Ectodermal cell (in vitro differentiated cells): ENCODE results near the gene URI1.

Experiments
- H3K27ac ChIP-seq: 2 replicates; pipeline ENCODE4 v1.7.0; 2013; ENCODE audit warnings: mild to moderate bottlenecking, low read depth, low read length; ENCODE audit not compliant: insufficient read depth, poor library complexity, severe bottlenecking
- H3K27me3 ChIP-seq: 2 replicates; pipeline ENCODE4 v1.7.0; 2013; ENCODE audit warnings: mild to moderate bottlenecking, low read length; ENCODE audit not compliant: insufficient read depth, control insufficient read depth, poor library complexity, severe bottlenecking
- H3K36me3 ChIP-seq: one replicate; pipeline ENCODE4 v1.7.0; 2013; ENCODE audit warnings: low read length; ENCODE audit not compliant: control insufficient read depth, insufficient read depth
- H3K4me1 ChIP-seq: one replicate; pipeline ENCODE4 v1.7.0; 2013; ENCODE audit warnings: low read length; ENCODE audit not compliant: control insufficient read depth, insufficient read depth
- H3K4me3 ChIP-seq: 2 replicates; pipeline ENCODE4 v1.7.0; 2013; ENCODE audit warnings: low read depth, low read length, control low read depth; ENCODE audit not compliant: insufficient read depth
- H3K9me3 ChIP-seq: 2 replicates; pipeline ENCODE4 v1.7.0; 2013; ENCODE audit warnings: mild to moderate bottlenecking, low read length, moderate library complexity; ENCODE audit not compliant: control insufficient read depth
- WGBS, 2 experiments: methylation state at CpG; one replicate each; pipeline ENCODE4 v1.1.7; 2013; ENCODE audit warnings: missing lambda C conversion rate in 2 of 2; 5-methylcytosine and 5-hydroxymethylcytosine counted together

Gene URI1

GRCh38 chr19:29922972-29923371 is 19.1 kb upstream of the URI1 start:
- Histone ChIP-seq H3K36me3 (no peaks in the 10 kb centered on the region), H3K9me3 (no peaks in the 10 kb centered on the region), H3K4me1 (peaks cover 2% of the 10 kb centered on the region), H3K27me3 (no peaks in the 10 kb centered on the region), H3K4me3 (no peak overlapping the region), H3K27ac (no peak overlapping the region)
- 89 to 92% methylated on average over 4 of the region's 4 CpGs for WGBS, 2 experiments

- Histone ChIP-seq H3K36me3 (no peaks in the 10 kb centered on the region), H3K4me1 (peaks cover 9% of the 10 kb centered on the region), H3K9me3 (no peaks in the 10 kb centered on the region), H3K27me3 (no peaks in the 10 kb centered on the region), H3K27ac (no peak overlapping the region), H3K4me3 (no peak overlapping the region)
- 82 to 87% methylated on average over 4 of the region's 4 CpGs for WGBS, 2 experiments
These were observed 18.4 kb upstream of the URI1 start for GRCh38 chr19:29923653-29924052.

- Histone ChIP-seq H3K4me3 (no peak overlapping the region), H3K27me3 (no peaks in the 10 kb centered on the region), H3K4me1 (peaks cover 12% of the 10 kb centered on the region), H3K36me3 (no peaks in the 10 kb centered on the region), H3K27ac (no peak overlapping the region), H3K9me3 (no peaks in the 10 kb centered on the region)
- 92 to 97% methylated on average over 1 of the region's 1 CpG for WGBS, 2 experiments
These were observed 16.0 kb upstream of the URI1 start for GRCh38 chr19:29926031-29926430.

GRCh38 chr19:29926801-29927200 is 15.2 kb upstream of the URI1 start:
- 81 to 88% methylated on average over 5 of the region's 5 CpGs for WGBS, 2 experiments
- Histone ChIP-seq H3K9me3 (no peaks in the 10 kb centered on the region), H3K4me1 (peaks cover 12% of the 10 kb centered on the region), H3K27me3 (no peaks in the 10 kb centered on the region), H3K4me3 (no peak overlapping the region), H3K27ac (no peak overlapping the region), H3K36me3 (no peaks in the 10 kb centered on the region)

GRCh38 chr19:29927944-29928625 is 14.0 kb upstream of the URI1 start:
- Histone ChIP-seq H3K4me3 (no peak overlapping the region), H3K4me1 (peaks cover 12% of the 10 kb centered on the region), H3K9me3 (no peaks in the 10 kb centered on the region), H3K27me3 (no peaks in the 10 kb centered on the region), H3K36me3 (no peaks in the 10 kb centered on the region), H3K27ac (no peak overlapping the region)
- 56 to 60% methylated on average over 14 of the region's 14 CpGs for WGBS, 2 experiments

- H3K27me3 ChIP-seq: no peaks in the 10 kb centered on the region
- peaks cover 12% of the 10 kb centered on the region for H3K4me1 ChIP-seq
- WGBS, 2 experiments: 78 to 90% methylated on average over 1 of the region's 1 CpG
- no peaks in the 10 kb centered on the region for H3K36me3 ChIP-seq
- no peak overlapping the region for H3K4me3 ChIP-seq
- H3K27ac ChIP-seq: no peak overlapping the region
- H3K9me3 ChIP-seq: no peaks in the 10 kb centered on the region
These were observed 13.2 kb upstream of the URI1 start for GRCh38 chr19:29928831-29929230.

GRCh38 chr19:29934257-29934656 is 7.8 kb upstream of the URI1 start:
- no peak overlapping the region for H3K4me3 ChIP-seq
- no peaks in the 10 kb centered on the region for H3K27me3 ChIP-seq
- no peak overlapping the region for H3K27ac ChIP-seq
- WGBS, 2 experiments: 85 to 89% methylated on average over 3 of the region's 3 CpGs
- no peaks in the 10 kb centered on the region for H3K36me3 ChIP-seq
- H3K9me3 ChIP-seq: no peaks in the 10 kb centered on the region
- H3K4me1 ChIP-seq: no peaks in the 10 kb centered on the region

GRCh38 chr19:29934781-29935180 is 7.3 kb upstream of the URI1 start:
- Histone ChIP-seq H3K36me3 (no peaks in the 10 kb centered on the region), H3K4me3 (no peak overlapping the region), H3K4me1 (no peaks in the 10 kb centered on the region), H3K9me3 (no peaks in the 10 kb centered on the region), H3K27ac (no peak overlapping the region), H3K27me3 (no peaks in the 10 kb centered on the region)
- 83 to 85% methylated on average over 1 of the region's 1 CpG for WGBS, 2 experiments

GRCh38 chr19:29936409-29936808 is 5.6 kb upstream of the URI1 start:
- Histone ChIP-seq H3K4me1 (no peaks in the 10 kb centered on the region), H3K4me3 (no peak overlapping the region), H3K27me3 (peaks cover 10% of the 10 kb centered on the region), H3K27ac (no peak overlapping the region), H3K9me3 (no peaks in the 10 kb centered on the region), H3K36me3 (no peaks in the 10 kb centered on the region)
- WGBS, 2 experiments: 90 to 100% methylated on average over 3 of the region's 3 CpGs

- H3K27ac ChIP-seq: no peak overlapping the region
- no peaks in the 10 kb centered on the region for H3K36me3 ChIP-seq
- peaks cover 12% of the 10 kb centered on the region for H3K27me3 ChIP-seq
- H3K4me3 ChIP-seq: no peak overlapping the region
- WGBS, 2 experiments: 84 to 89% methylated on average over 1 of the region's 1 CpG
- H3K4me1 ChIP-seq: peaks cover 3% of the 10 kb centered on the region
- no peaks in the 10 kb centered on the region for H3K9me3 ChIP-seq
These were observed 2.4 kb upstream of the URI1 start for GRCh38 chr19:29939628-29940027.
